Inferior parietal cortex (tissue), 1 donor: ENCODE data around the gene HIC1.

Source experiments
- DNase-seq: peaks from one replicate; pipeline ENCODE4 v3.0.0-alpha.2; 2016; ENCODE audit errors: extremely low spot score

Gene HIC1

GRCh38 chr17:2025220-2025621 is 29.7 kb upstream of the HIC1 start, which contains the start of gene RTN4RL1:
Gene RTN4RL1 (minus strand): TSS chr17:2025334. CDS start chr17:2024865, 469 bp downstream.
- DNase-seq = no peak

- DNase-seq = no peak
Measured at GRCh38 chr17:2025622-2026309, 29.1 kb upstream of the HIC1 start.

- DNase-seq = no peak
Measured at GRCh38 chr17:2027528-2028233, 27.2 kb upstream of the HIC1 start.

GRCh38 chr17:2028234-2028614 is 26.7 kb upstream of the HIC1 start:
- no peak for DNase-seq

GRCh38 chr17:2028737-2029136 is 26.2 kb upstream of the HIC1 start:
- no peak for DNase-seq

- peak; percentile 85 for DNase-seq
Measured at GRCh38 chr17:2029911-2030778, 24.8 kb upstream of the HIC1 start, which contains the start of gene DPH1. Gene DPH1 (plus strand): TSS chr17:2030153. CDS start chr17:2030170, 17 bp downstream.

GRCh38 chr17:2030779-2031163 is 24.1 kb upstream of the HIC1 start:
- DNase-seq = no peak

GRCh38 chr17:2033153-2033552 is 21.8 kb upstream of the HIC1 start:
- DNase-seq = no peak

GRCh38 chr17:2034157-2034556 is 20.7 kb upstream of the HIC1 start:
- DNase-seq = no peak

GRCh38 chr17:2034806-2035540 is 19.9 kb upstream of the HIC1 start:
- DNase-seq = no peak

GRCh38 chr17:2035541-2036488 is 19.1 kb upstream of the HIC1 start:
- DNase-seq = no peak

GRCh38 chr17:2037155-2037554 is 17.7 kb upstream of the HIC1 start:
- DNase-seq = no peak

- no peak for DNase-seq
Measured at GRCh38 chr17:2040219-2040827, 14.6 kb upstream of the HIC1 start.

- DNase-seq = no peak
Measured at GRCh38 chr17:2040942-2041560, 13.9 kb upstream of the HIC1 start.

GRCh38 chr17:2041561-2042389 is 13.1 kb upstream of the HIC1 start, which contains the start of gene OVCA2:
Gene OVCA2 (plus strand): TSS chr17:2042022. CDS start chr17:2042048, 26 bp downstream.
- DNase-seq = peak; percentile 96

GRCh38 chr17:2042390-2042847 is 12.5 kb upstream of the HIC1 start:
- no peak for DNase-seq

GRCh38 chr17:2042933-2043332 is 12.0 kb upstream of the HIC1 start:
- no peak for DNase-seq

GRCh38 chr17:2043785-2044184 is 11.1 kb upstream of the HIC1 start:
- no peak for DNase-seq
